CMK (cell line): ENCODE measurements around the gene SPG11.
"Not testable (repeated sequence)": the region's sequence is repeated elsewhere in the genome, so short reads cannot be mapped to it uniquely, and the experiment has no call there.

Experiments used
- DNase-seq: peaks from one replicate; pipeline ENCODE4 v3.0.0-alpha.2; 2010; ENCODE audit warnings: low read depth

SPG11 gene

DNA sequence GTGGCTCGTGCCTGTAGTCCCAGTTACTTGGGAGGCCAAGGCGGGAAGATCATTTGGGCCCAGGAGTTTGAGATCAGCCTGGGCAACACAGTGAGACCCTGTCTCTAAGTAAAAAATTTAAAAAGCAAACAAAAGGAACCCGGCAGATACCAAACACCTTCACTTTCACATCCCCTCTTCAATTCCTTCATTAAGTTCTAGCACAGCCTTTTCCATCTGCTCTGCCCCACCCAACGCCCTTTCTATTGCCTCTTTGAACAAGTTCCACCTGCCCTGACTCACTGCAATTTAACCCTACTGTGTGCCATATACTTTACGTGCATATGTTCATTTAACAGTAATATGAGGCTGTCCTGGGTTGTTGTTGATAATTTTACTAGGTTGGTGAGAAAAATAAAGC is 12.4 kb upstream of the SPG11 start:
- no peak for DNase-seq

DNA sequence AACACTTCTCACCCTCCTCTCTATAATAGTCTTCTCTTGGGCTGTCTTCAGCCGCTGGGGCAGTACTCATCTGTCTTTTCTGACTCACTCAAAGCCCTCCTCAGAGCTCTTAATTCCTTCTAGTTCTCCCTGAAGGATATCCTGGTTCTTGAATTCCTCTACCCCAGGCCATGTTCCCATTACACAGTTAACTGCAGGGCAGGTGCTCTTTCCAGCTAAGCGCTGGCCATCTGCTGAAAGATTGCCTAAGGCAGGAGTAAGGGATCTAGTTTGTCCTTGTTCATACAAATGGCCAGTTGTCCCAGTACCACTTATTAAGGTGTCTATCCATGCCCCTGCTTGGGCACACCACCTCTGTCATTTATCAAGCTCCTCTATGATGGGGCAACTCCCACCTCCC is 10.2 kb upstream of the SPG11 start:
- DNase-seq, result no peak

DNA sequence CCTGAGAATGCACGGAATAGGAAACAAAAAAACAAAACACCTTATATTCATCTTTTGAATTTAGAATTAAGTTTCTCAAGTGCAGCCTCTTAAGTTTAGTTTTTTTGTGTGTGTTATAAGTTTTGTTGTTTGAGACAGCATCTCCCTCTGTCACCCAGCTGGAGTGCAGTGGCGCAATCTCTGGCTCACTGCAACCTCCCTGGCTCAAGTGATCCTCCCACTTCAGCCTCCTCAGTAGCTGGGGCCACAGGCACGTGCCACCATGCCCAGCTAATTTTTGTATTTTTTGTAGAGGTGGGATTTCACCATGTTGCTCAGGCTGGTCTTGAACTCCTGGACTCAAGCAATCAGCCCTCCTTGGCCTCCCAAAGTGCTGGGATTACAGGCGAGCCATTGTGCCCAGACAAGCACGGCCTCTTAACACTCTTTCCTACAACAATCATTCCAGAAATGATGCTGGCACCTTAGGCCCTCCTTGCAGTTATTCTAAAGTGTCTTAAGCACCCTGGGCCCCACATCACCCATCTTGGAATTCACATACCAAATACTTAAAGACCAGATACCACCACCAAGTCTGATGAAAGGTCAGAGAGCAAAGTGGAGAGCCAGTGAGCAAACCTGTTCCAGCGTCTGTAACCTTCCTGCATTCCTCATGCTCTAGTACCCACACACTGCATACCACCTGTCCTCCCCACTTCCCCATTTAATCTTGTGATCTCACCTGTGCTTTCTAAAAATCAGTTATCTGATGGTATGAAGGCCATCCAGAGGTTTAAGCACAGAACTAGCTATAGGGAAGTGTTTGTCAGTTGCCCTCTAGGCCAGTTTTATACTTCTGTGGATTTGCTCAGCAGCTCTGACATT is 6.9 kb upstream of the SPG11 start:
- DNase-seq, result no peak

DNA sequence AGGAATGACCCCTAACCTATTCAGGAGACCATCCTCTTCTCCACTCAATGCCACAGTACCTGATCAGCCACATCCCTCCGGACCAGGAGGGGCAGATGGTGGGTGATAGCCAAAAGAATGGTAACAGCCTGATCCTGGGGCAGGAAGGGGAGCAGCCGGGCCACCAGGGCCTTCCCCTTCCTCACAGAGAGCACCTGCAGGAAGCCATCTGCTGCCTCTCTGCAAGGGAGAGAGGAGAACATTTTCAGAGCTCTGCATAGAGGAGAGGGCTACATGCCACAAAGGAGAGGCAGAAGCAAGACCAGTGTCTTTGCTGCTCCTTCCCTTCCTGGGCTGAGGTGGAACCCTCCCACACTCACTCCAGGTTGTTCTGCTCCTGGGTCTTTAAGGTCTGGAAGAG is 5.5 kb upstream of the SPG11 start:
- no peak for DNase-seq

DNA sequence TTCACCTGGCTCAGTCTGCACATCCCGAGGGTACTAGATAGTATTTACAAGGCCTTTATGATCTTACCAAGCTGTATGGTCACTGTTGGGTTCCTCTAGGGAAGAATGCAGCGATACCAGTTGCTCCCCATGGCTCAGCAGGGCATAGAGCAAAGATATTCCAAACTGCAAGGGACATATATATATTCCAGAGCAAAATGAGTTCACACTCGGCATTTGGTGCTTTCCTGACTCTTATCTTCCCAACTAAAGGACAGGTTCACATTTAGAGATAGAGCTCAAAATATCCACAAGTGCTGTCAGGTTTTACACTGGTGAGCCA is 3.5 kb upstream of the SPG11 start:
- no peak for DNase-seq

DNA sequence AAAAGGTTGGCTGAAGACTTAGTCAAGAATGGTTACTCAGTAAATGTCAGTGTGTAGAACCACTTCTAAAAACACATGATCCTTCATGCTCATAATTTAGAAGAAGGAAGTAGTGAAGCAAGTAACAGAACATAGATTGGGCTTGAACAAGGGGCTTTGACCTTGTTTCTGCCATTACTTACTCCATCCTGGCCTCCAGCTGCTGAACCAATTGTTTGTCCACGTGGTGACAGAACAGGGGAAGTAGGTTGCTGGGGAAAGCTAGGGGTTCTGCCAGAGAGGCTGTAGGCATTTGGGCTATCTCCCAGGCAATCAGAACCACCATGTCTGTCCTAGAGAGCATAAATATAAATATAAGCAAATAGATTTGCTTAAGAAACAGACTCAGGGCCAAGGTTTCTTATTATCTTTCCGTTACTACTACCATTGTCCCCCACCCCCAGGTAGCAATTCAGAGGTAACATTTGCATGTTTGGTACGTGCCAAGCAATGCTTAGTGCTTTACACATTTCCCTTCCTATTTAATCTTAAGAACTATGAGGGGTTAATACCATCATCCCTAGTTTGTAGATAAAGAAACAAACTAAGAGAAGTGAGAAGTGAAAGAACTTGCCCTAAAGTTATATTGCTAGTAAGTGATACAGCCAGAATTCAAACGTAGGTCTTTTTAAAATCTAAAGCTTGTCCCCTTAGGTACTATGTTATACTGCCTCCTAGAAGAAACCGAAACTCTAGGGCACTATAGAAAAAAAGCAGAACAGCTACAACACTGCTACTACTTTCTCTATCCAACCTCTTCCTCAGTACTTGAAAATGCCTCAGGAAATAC is 3.0 kb upstream of the SPG11 start:
- DNase-seq, result no peak

DNA sequence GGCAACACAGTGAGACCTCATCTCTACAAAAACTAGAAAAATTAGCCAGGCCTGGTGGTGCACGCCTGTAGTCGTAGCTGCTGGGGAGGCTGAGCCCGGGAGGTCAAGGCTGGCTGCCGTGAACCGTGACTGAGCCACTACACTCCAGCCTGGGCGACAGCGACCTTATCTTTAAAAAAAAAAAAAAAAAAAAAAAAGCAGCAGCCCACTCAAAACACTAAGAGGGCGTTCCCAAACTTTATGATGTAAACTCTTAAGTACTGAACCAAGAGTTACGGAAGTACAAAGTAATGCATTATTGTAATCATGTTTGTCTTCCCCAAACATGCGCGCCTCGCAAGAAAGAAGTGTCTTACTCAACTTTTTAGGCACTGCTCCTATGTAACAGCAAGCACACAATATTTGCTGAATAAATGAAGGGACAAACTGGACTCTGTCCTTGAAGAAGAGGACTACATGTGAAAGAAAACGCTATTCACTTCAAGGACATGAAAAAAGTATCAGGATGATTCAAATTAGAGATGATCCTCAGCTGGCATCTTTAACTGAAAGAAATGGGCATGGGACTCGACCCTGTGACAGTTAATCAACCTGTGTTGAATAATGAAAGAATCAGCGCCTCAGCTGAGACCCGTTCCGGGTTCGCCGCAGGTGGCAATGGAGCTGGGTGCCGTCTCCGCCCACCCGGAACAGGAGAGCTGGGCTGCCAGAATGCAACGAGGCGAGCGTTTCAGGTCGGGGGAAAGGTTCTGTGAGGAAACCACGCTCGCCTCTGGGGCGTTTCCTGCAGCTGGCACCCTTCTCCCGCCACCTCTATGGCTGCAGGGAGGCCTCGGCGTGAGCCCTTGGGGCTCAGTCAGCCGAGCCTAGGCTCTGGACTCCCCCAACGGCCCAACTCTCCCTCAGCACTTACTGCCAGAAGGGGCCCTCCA is 718 bp downstream of the SPG11 start:
- DNase-seq, result peak; percentile 54

DNA sequence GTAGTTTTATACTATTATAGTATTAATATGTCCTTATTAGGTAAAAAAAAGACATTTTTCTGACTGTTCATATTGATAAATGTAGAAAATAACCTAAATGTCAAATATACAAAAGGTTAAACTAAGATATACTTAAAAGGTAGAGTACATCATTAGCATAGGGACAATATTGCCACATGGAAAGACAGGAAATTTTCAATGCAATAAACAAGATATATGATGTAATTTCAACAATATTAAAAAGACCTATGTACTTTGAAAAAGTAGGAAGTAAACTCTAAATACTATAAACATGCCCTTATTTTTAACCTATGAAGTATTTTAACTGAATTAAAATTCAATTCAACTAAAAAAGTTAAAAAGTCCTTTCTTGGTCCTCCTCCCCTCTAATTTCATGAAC is 1.9 kb downstream of the SPG11 start:
- no peak for DNase-seq

DNA sequence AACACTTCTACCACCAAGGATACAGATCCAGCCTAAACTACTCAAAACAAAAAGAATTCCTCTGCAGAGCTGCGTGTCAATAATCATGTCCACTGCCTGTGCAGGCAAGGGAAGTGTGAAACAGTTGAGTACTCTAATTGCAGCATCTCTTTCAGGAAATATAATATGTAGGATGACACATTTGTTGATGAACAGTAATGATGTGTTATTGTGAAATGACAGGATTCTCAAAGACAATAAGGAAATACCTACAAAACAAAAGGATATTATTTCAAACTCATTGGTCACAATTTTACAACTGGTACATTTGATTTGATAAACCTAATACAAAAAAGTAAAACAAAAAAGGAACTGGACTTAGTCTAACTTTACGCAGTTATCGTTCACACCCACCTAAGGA is 4.4 kb downstream of the SPG11 start:
- DNase-seq, result no peak

DNA sequence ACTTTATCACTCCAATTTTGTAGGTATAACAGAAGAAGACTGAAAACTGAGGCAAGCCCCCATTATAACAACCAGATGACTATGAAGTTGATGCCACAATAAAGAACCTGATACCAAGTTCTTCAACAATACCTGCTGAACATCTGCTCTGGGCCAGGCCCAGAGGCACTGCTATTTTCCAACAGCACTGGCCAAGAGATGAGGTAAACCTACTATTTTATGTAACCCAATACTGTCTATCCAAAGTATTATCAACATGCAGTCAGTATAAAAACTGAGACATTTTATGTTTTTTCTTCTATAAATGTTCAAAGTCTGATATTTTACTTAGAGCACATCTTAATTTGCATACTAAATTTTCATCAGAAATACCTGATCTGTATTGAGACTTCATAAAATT is 6.1 kb downstream of the SPG11 start:
- DNase-seq, result no peak

DNA sequence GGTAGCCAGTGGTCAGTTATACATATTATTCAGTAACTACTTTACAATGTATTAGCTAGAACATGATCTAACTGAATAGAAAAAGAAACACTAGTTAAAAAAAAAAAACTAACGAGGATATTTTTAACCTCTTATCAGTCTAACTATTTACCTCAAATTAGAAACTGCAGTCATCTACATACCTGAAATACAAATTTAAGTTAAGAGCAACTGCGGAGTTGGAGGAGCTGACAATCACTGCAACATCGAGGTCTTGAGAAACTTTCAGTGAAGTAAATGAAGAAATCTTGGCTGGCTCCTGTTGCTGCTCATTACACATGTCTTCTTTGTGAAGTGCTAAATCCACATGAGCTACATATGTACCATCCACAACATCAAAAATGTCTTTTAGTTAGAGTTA is 6.5 kb downstream of the SPG11 start:
- no peak for DNase-seq

DNA sequence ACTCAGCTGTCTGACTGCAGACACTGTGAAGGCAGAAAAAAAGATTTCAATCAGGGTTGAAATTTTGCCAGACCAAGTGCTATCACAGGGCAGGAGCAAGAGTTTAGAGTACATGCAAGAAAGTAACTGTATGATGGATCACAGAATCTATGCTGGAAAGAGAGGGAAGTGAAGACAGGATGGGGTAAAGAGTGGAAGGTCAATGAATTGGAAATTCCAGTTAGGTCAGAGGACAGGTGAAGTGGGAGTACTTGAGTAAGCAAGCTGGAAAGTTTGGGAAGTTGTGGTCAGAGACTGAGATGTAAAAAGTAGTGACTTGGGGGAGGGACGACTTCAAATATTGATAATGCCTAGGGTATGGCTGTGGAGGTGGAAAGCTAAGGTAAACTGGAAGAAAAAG is 7.2 kb downstream of the SPG11 start:
- no peak for DNase-seq

DNA sequence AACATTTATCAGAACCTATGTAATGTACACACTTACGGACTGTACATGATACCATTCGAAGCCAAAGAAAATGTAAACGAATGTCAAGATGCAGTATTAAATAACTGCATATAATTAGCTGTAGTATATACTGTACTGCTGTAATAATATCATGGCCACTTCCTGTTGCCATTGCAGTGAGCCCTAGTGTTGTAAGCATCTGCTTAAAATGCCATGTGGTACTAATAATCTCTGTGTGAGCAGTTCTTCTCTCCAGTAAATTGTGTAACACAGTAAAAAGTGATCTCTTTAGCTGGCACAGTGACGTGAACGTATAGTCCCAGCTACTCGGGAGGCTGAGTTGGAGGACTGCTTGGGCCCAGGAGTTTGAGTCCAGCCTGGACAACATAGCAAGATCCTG is 8.6 kb downstream of the SPG11 start:
- DNase-seq, result no peak

DNA sequence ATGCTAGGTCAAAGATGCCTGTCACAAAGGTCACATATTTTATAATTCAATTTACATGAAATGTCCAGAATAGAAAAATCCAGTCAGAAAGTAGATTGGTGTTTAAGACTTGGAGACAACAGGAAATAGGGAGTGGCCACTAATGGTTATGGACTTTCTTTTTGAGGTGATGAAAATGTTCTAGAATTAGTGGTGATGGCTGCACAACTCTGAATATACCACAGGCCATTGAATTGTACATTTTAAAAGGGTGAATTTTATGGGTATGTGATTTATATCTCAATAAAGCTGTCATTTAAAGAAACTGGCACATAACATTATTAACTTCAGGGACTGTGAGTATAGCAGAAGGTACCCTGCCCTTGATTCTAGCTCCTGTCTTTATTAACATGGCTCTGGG is 15.8 kb downstream of the SPG11 start:
- no peak for DNase-seq

DNA sequence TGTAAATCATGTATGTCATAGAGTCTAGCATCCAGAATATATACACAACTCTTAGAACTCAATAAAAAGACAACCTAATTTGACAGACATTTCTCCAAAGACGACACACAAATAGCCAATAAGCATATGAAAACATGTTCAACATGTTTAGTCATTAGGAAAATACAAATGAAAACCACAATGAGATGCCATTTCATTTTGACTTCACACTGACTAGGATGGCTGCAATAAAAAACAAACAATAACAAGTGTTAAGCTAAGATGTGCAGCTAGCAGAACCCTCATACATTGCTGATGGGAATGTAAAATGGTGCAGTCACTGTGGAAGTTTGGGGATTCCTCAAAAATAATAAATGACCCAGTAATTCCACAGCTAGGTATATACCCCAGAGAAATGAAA is 16.4 kb downstream of the SPG11 start:
- no peak for DNase-seq

DNA sequence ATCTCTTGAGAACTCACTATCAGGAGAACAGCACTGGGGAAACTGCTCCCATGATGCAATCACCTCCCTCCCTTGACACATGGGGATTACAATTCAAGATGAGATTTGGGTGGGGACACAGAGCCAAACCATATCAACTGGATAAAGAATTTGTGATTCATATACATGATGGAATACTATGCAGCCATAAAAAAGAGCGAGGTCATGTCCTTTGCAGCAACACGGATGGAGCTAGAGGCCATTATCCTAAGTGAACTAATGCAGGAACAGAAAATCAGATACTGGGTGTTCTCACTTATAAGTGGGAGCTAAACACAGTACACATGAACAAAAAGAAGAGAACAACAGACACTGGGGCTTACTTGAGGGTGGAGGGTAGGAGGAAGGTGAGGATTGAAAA is 17.0 kb downstream of the SPG11 start:
- no peak for DNase-seq

DNA sequence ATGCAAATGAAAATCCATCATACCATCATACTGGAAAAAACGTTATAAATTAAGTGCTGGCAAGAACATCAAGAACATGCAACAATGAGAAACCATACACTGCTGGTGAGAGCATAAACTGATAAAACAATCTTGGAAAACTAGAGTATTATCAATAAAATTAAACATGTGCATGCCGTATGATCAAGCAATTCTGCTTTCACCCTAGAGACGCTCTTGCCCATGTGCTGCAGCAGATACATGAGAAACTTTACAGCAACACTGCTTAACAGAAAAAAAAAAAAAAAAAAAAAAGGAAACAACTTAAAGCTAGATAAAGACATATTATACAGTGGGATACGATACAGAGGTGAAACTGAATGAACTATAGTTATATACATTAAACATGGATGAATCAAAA is 21.8 kb downstream of the SPG11 start:
- DNase-seq, result no peak

DNA sequence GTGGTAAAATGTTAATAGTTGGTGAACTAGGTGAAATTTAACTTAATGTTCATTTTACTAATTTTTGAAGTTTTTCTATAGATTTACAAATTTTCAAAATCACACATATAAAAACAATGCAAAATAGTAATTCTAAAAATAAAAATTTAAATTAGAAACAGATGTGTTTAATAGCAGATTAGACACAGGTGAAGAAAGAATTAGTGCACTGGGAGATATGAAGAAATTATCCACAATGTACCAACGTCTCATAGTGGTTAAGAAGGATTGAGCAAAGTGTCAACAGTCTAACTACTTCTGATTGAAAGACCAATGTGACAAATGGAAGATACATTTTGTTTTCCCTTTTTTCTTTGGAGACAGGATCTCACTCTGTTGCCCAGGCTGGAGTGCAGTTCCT is 26.5 kb downstream of the SPG11 start:
- DNase-seq, result no peak

DNA sequence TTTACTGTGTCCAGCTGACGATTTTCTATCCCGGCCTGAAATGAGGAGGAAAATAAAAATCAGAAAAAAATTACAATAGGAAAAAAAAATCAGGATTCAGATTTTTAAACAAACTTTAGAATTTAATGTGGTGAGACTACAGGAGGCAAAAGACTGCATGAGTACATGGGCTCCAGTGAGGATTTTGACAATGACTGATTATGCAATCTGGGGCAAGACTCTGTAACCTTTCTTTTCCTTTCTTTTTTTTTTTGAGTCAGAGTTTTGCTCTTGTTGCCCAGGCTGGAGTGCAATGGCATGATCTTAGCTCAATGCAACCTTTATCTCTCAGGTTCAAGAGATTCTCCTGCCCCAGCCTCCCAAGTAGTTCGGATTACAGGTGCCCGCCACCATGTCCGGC is 29.9 kb downstream of the SPG11 start:
- no peak for DNase-seq

DNA sequence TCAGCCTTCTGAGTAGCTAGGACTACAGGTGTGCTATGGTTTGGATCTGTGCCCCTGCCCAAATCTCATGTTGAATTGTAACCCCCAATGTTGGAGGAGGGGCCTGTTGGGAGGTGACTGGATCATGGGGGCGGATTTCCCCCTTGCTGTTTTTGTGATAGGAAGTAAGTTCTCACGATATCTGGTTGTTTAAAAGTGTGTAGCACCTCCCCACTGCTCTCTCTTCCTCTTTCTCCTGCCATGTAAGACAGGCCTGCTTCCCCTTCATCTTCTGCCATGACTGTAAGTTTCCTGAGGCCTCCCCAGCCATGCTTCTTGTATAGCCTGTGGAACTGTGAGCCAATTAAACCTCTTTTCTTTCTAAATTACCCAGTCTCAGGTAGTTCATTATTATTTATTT is 38.2 kb downstream of the SPG11 start:
- not testable (repeated sequence) for DNase-seq

DNA sequence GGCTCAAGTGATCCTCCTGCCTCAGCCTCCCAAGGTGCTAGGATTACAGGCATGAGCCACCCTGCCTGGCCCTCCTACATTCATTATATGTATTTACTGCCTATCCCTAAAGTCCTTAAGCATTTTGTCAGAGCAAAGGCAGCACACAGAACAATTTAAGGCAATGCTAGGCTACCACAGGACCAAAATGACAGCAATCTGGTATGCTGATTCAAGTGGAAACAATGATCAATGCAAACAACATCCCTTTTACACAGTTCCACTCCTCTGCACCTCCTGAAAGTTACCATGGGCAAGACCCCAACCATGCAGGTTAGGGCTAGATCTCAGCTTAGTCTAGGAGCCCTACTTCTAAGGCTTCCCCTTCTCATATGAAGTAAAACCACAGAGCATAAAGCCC is 40.3 kb downstream of the SPG11 start:
- DNase-seq, result no peak

DNA sequence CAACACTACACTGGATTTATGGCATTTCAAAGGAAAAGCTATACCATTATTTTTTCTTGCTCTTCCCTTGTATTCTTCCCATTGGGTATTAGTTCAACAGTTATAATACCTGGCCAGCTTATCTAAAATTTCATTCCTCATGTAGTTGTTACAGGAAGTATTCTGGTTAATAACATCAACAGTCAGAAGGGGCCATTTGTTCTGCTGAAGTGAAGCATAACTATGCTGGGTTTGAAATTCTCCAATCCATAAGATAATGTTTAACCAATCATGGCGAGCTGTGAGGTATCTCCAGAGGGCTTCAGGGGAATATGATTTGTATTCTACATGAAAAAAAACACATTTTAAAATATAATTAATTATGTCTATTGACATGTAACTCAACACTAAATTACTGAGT is 43.4 kb downstream of the SPG11 start:
- DNase-seq, result no peak

DNA sequence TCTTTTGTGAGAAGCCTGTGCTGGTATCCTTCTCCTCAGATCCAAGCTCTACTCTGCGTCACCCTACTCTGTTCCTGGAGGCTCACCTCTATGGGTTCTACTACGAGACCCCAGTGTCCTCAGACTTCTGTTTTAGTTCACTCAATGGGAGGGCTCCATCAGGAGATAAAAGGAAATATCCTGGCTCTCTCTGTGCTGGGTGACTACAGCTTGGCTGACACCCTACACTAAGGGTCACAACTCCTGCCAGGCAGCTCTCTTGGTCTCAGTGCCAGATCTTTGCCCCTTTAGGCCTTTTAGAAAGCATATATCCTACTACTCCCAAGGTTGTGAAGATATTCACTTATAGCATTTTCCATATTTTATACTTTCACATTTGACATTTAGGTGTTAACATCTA is 46.5 kb downstream of the SPG11 start:
- no peak for DNase-seq
